ENCODE data around the gene PHACTR3.

GRCh38 chr20:59813126-59813947 lies 209.0 kb downstream of the PHACTR3 start:
- no peak for TF ChIP-seq CTCF (IDR thresholded peaks at IDR 0.05 in 8 of 11, conservative IDR thresholded peaks at IDR 0.05 in 3 of 11)
- TF ChIP-seq POLR2A (IDR thresholded peaks at IDR 0.05): no peak
- TF ChIP-seq POLR2AphosphoS5 (IDR thresholded peaks at IDR 0.05): no peak

Data from spleen (tissue), 7 donors.